RWPE1 (cell line): ENCODE data around the gene ATP5ME.

Experiments used
- CTCF ChIA-PET: fragments of 350-600 bp; sonication (Branson Sonifier 250); formaldehyde crosslinking; extraction: SDS; loops from one replicate; lab custom pipeline; 2021; lab: Yijun Ruan, JAX
- POLR2A ChIA-PET: fragments of 400-600 bp; formaldehyde crosslinking; extraction: SDS; loops from one replicate; lab custom pipeline; 2020; ENCODE audit warnings: antibody characterized with exemption; ENCODE audit not compliant: low non-redundant PET; lab: Yijun Ruan, JAX
- DNase-seq: peaks from one replicate; pipeline ENCODE4 v3.0.0; 2012; ENCODE audit warnings: low spot score
- H3K27ac ChIP-seq: fragments of 450-650 bp; 2 replicates; pipeline ENCODE4 v1.5.1; 2017
- TF ChIP-seq, protein P1 (sequence below): fragments of 450-650 bp; conservative IDR thresholded peaks from 2 replicates; pipeline ENCODE4 v1.5.1; 2017; ENCODE audit warnings: low read depth, mild to moderate bottlenecking

The ATP5ME gene

DNA sequence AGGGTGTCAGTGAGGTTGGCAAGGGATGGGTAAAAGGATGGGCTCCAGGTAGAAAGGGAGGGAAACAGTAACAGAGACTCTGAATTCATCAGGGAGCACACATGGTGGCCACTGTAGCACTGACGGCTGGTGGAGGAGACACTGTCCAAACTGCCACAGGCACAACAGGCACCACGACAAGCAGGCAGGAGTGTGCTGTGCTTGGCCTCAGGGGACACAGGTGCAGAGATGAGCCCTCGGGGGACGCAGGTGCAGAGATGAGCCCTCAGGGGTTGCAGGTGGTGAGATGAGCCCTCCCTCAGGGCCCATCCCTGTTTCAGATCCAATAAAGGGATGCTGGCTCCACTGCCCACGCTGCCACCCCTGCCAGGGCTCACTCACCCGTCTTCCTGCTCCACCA is 41.1 kb downstream of the ATP5ME start:
- H3K27ac ChIP-seq = no peak overlapping the region
- DNase-seq = no peak
- TF ChIP-seq, protein P1, sequence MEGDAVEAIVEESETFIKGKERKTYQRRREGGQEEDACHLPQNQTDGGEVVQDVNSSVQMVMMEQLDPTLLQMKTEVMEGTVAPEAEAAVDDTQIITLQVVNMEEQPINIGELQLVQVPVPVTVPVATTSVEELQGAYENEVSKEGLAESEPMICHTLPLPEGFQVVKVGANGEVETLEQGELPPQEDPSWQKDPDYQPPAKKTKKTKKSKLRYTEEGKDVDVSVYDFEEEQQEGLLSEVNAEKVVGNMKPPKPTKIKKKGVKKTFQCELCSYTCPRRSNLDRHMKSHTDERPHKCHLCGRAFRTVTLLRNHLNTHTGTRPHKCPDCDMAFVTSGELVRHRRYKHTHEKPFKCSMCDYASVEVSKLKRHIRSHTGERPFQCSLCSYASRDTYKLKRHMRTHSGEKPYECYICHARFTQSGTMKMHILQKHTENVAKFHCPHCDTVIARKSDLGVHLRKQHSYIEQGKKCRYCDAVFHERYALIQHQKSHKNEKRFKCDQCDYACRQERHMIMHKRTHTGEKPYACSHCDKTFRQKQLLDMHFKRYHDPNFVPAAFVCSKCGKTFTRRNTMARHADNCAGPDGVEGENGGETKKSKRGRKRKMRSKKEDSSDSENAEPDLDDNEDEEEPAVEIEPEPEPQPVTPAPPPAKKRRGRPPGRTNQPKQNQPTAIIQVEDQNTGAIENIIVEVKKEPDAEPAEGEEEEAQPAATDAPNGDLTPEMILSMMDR = no peak
- POLR2A ChIA-PET = no interaction called here
- CTCF ChIA-PET = no interaction called here

DNA sequence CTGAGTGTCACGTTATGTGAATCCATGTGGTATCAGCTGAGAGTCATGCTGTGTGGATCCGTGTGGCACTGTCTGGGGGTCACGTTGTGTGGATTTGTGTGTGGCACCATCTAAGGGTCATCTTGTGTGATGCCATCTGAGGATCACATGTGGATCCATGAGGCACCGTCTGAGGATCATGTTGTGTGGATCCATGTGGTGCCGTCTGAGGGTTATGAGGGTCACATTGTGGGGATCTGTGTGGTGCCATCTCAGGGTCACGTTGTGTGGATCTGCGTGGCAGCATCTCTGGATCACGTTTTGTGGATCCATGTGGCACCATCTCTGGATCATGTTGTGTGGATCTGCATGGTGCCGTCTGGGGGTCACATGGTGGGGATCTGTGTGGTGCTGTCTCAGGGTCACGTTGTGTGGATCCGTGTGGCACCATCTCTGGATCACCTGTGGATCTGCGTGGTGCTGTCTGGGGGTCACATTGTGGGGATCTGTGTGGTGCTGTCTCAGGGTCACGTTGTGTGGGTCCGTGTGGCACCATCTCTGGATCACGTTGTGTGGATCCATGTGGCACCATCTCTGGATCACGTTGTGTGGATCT is 41.8 kb downstream of the ATP5ME start:
- no peak for DNase-seq
- H3K27ac ChIP-seq = no peak overlapping the region
- TF ChIP-seq, protein P1 = no peak
- POLR2A ChIA-PET = no interaction called here
- CTCF ChIA-PET = no interaction called here

DNA sequence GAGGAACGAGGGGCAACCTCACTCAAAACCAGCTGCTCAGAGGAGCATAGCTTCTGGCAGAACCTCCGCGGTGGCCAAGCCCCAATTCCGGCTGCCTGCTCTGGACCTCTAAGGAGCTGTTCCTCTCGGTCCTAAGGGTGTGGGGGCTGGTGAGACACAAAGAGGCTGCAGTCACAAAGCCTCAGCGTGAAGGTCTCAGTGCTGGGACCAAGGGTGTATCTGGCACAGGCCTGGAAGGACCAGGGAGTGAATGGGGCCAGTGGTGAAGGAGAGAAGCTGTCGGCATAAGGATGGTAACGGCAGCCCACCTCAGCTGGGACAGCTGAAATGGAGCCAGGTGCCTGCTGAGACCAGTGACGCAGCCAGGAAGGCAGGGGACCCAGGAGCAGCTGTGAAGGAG is 43.4 kb downstream of the ATP5ME start:
- DNase-seq = no peak
- TF ChIP-seq, protein P1 = no peak
- POLR2A ChIA-PET = no interaction called here
- CTCF ChIA-PET = interaction anchor here (0.6 kb wide), 1 partner anchor 38 kb away, joined by 3 read pairs; no protein-coding TSS in a partner anchor
- no peak overlapping the region for H3K27ac ChIP-seq

DNA sequence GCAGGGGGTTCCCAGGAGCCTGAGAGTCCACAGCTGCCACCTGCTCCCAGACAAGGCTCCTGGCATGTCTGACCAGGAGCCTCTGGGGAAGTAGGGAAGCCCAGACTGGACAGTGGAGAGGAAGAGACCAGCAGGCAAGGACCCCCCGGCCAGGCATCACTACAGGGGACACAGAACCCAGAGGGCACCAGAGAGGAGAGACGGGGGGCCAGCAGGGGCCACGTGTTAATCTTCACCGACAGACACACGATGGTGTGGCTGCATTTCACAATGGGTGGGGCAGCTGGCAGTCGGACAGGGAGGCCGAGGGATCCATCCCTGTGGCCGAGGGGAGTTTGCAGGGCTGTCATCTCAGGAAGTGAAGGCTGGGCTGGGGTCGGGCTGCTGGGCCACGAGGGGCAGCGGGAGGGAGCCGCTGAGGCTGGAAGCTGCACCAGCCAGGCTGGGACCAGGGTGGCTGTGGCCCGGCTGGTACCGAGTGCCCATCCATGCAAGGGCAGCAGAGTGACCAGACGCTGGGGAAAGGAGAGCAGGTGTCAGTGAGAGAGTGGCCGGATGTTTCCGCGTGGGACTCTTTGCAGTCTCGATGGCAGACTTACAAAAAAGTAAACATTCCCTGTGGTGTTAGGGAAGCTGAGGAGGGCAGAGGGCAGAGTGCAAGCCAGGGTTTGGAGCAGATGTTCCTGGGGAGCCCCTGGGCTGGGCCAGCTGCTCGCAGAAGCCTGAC is 44.0 kb downstream of the ATP5ME start:
- no peak overlapping the region for H3K27ac ChIP-seq
- no peak for DNase-seq
- POLR2A ChIA-PET = no interaction called here
- CTCF ChIA-PET = interaction anchor here (0.6 kb wide), 2 partner anchors 37 to 725 kb away, joined by 3 to 4 read pairs; no protein-coding TSS in a partner anchor
- TF ChIP-seq, protein P1 = no peak

DNA sequence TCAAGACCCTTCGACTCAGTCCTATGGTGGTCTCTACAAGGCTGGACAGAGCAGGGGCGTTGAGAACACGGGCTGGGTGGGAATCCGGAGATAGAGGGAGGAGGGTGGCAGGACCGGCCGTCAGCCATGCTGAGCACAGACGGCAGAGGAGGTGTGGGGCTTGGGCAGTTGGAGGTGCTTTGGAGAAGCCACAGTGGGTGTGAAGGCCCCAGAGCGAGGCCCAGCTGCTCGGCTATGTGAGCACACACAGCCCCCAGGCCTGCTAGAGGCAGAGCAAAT is 44.5 kb downstream of the ATP5ME start:
- CTCF ChIA-PET = interaction anchor here (0.6 kb wide), 1 partner anchor 726 kb away, joined by 4 read pairs; no protein-coding TSS in a partner anchor

DNA sequence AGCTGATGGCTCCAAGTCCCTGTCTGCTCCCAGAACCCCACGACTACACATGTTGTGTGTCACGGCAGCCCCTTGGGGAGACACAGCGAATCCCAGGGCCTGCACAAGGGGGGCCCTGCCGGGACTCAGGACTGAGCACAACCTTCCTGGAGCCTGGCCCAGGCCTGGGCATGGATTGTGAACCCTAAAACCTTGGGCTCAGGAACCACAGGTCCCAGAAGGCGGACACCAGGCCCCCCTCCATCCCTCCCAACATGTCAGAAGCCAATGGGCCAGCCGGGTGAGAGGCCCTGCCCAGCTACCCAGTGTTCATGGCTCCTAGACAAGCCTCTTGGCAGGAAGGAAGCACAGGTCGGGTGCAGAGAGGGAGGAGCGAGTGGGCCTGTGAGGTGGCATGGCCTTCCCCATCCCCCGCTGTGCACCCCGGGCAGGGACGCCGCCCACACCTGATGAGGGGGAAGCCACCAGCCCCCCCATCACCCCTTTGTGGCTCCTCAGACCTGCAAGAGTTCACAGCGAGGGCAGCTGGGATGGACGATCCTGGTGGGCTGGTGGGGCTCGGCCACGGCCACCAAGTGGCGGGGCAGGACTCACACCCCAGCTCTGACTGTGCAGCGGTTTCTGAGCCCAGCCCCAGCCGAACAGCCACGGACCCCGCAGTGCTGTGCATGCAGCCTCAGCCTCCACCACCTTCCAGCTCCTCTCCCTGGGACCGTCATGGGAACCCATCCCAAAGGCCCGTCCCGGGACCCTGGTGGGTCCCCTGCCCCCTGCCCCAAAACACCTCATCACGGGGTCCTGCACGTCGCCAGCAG is 45.0 kb downstream of the ATP5ME start:
- TF ChIP-seq, protein P1 = no peak
- no peak for DNase-seq
- no peak overlapping the region for H3K27ac ChIP-seq
- ChIA-PET CTCF (interaction anchor here (0.6 kb wide), 1 partner anchor 726 kb away, joined by 4 read pairs; no protein-coding TSS in a partner anchor), POLR2A (no interaction called here)

More for the DNA sequence above, 44.5 kb downstream of the ATP5ME start:
- no peak overlapping the region for H3K27ac ChIP-seq
- TF ChIP-seq, protein P1 = no peak
- POLR2A ChIA-PET = no interaction called here
- DNase-seq = no peak
